ENCODE measurements around the gene PANK4.

The PANK4 gene

GRCh38 chr1:2534687-2535441 is 8.5 kb upstream of the PANK4 start:
- CTCF ChIA-PET = interaction anchor here (1.0 to 6.6 kb wide), 6 partner anchors 9 to 120 kb away, joined by 3 to 47 read pairs (median 10); partner anchors contain the start of gene PANK4
- H3K4me3 ChIP-seq (ENCODE audit: low read depth, low read length) = no peak overlapping the region
- POLR2A ChIA-PET = interaction anchor here (1.1 to 1.5 kb wide), 3 partner anchors 9 to 82 kb away, joined by 3 to 8 read pairs (median 6); partner anchors contain the start of gene PANK4
- TF ChIP-seq CTCF (IDR thresholded peaks at IDR 0.05; ENCODE audit: insufficient read depth, low read length, missing control alignments) = no peak
- DNase-seq (ENCODE audit: low read depth, low spot score) = no peak

GRCh38 chr1:2534315-2534686 is 7.9 kb upstream of the PANK4 start:
- ChIA-PET POLR2A (interaction anchor here (1.4 to 1.5 kb wide), 2 partner anchors 10 to 82 kb away, joined by 3 to 6 read pairs; no protein-coding TSS in a partner anchor), CTCF (interaction anchor here (1.2 to 6.6 kb wide), 4 partner anchors 9 to 121 kb away, joined by 3 to 47 read pairs (median 16); partner anchors contain the start of genes PANK4 and PEX10)
- no peak for TF ChIP-seq CTCF (IDR thresholded peaks at IDR 0.05; ENCODE audit: insufficient read depth, low read length, missing control alignments)
- H3K4me3 ChIP-seq (ENCODE audit: low read depth, low read length) = no peak overlapping the region
- no peak for DNase-seq (ENCODE audit: low read depth, low spot score)

- POLR2A ChIA-PET = interaction anchor here (0.7 to 1.4 kb wide), 6 partner anchors 9 to 84 kb away, joined by 3 to 4 read pairs (median 3); no protein-coding TSS in a partner anchor
- H3K4me3 ChIP-seq (ENCODE audit: low read depth, low read length) = no peak overlapping the region
- CTCF ChIA-PET = interaction anchor here (1.2 to 6.6 kb wide), 5 partner anchors 8 to 890 kb away, joined by 3 to 47 read pairs (median 15); partner anchors contain the start of genes PANK4 and PEX10
- no peak for DNase-seq (ENCODE audit: low read depth, low spot score)
- no peak for TF ChIP-seq CTCF (IDR thresholded peaks at IDR 0.05; ENCODE audit: insufficient read depth, low read length, missing control alignments)
Observed at GRCh38 chr1:2533365-2533764, 7.0 kb upstream of the PANK4 start.

- POLR2A ChIA-PET = interaction anchor here (1.0 to 1.4 kb wide), 3 partner anchors 11 to 83 kb away, joined by 3 to 4 read pairs (median 3); no protein-coding TSS in a partner anchor
- no peak overlapping the region for H3K4me3 ChIP-seq (ENCODE audit: low read depth, low read length)
- no peak for TF ChIP-seq CTCF (IDR thresholded peaks at IDR 0.05; ENCODE audit: insufficient read depth, low read length, missing control alignments)
- DNase-seq (ENCODE audit: low read depth, low spot score) = no peak
- CTCF ChIA-PET = interaction anchor here (1.1 to 6.6 kb wide), 5 partner anchors 11 to 891 kb away, joined by 3 to 47 read pairs (median 5); partner anchors contain the start of gene FAAP20
Observed at GRCh38 chr1:2532485-2533160, 6.2 kb upstream of the PANK4 start.

- CTCF ChIA-PET = interaction anchor here (6.6 kb wide), 1 partner anchor 17 kb away, joined by 47 read pairs; no protein-coding TSS in a partner anchor
- no peak overlapping the region for H3K4me3 ChIP-seq (ENCODE audit: low read depth, low read length)
- POLR2A ChIA-PET = no interaction called here
- no peak for DNase-seq (ENCODE audit: low read depth, low spot score)
- no peak for TF ChIP-seq CTCF (IDR thresholded peaks at IDR 0.05; ENCODE audit: insufficient read depth, low read length, missing control alignments)
Observed at GRCh38 chr1:2530513-2531361, 4.3 kb upstream of the PANK4 start.
